GM10266 (cell line): ENCODE data around the gene UBR4.

Source experiments
- DNase-seq: peaks from one replicate; pipeline ENCODE4 v3.0.0; 2012; ENCODE audit errors: extremely low spot score
- CTCF ChIP-seq: IDR thresholded peaks from 2 replicates; pipeline ENCODE4 v1.5.1; 2012; ENCODE audit warnings: mild to moderate bottlenecking, low read depth; ENCODE audit not compliant: control insufficient read depth, insufficient read depth; ENCODE audit errors: missing control alignments

UBR4 gene

GRCh38 chr1:19044975-19045831 lies 164.9 kb downstream of the UBR4 start:
- no peak for DNase-seq
- no peak for TF ChIP-seq CTCF

- no peak for DNase-seq
- no peak for TF ChIP-seq CTCF
Measured at GRCh38 chr1:19044471-19044870, 165.6 kb downstream of the UBR4 start.

- TF ChIP-seq CTCF = no peak
- no peak for DNase-seq
Measured at GRCh38 chr1:19043579-19044443, 166.3 kb downstream of the UBR4 start.

- no peak for DNase-seq
- peak; percentile 5 for TF ChIP-seq CTCF
Measured at GRCh38 chr1:19042675-19043578, 167.1 kb downstream of the UBR4 start.

- no peak for DNase-seq
- TF ChIP-seq CTCF = no peak
Measured at GRCh38 chr1:19040010-19040680, 169.9 kb downstream of the UBR4 start.

GRCh38 chr1:19038732-19039131 lies 171.3 kb downstream of the UBR4 start:
- no peak for DNase-seq
- TF ChIP-seq CTCF = no peak
